ENCODE results near the gene NECTIN2. TPM values are rescaled to one million over a fixed set of nuclear protein-coding genes. Genes with fewer than 3 reads are reported as not detected.
"Not testable (repeated sequence)": the region's sequence is repeated elsewhere in the genome, so short reads cannot be mapped to it uniquely, and the experiment has no call there.

NECTIN2 gene
- polyA plus RNA-seq, 1 donor from 2014 or later: not detected

DNA sequence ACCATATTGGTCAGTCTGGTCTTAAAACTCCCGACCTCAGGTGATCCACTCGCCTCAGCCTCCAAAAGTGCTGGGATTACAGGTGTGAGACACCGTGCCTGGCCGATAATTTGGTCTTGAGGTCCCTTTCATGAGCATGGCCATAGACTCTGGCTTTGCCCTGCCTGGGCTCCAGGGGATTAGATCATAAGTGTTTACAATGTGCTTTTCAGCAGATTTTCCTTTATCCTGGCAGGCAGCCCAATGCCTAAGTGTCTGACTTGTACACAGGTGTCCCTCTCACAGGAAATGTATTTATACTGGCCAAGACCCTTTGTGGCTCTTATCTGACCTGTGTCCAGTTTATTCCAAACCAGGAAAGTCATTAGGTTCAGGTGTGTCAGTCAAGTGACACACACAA, 21.3 kb upstream of the NECTIN2 start:
- peaks cover 5% of the 10 kb centered on the region for H3K27me3 Mint-ChIP-seq
- H3K9me3 Mint-ChIP-seq: no peaks in the 10 kb centered on the region
- H3K4me3 Mint-ChIP-seq: no peak overlapping the region
- H3K27ac Mint-ChIP-seq: no peak overlapping the region
- H3K36me3 Mint-ChIP-seq: no peaks in the 10 kb centered on the region
- no peaks in the 10 kb centered on the region for H3K4me1 Mint-ChIP-seq

DNA sequence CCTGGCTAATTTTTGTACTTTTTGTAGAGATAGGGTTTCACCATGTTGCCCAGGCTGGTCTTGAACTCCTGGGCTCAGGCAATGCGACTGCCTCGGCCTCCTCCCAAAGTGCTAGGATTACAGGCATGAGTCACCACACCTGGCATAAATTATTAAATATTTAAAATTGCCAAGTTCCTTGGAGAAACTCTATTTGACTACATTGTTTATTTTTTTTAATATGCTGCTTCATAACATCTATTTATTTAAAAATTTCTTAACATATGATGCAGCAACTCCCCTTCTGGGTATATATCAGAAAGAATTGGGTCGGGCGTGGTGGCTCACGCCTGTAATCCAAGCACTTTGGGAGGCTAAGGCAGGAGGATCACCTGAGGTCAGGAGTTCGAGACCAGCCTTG, 13.2 kb upstream of the NECTIN2 start:
- H3K4me1 Mint-ChIP-seq, H3K4me3 Mint-ChIP-seq, H3K27ac Mint-ChIP-seq, H3K36me3 Mint-ChIP-seq, H3K9me3 Mint-ChIP-seq, H3K27me3 Mint-ChIP-seq: not testable (repeated sequence)

GRCh38 chr19:44834399-44834798, 11.7 kb upstream of the NECTIN2 start:
- H3K9me3 Mint-ChIP-seq, H3K27ac Mint-ChIP-seq, H3K36me3 Mint-ChIP-seq, H3K4me1 Mint-ChIP-seq, H3K27me3 Mint-ChIP-seq, H3K4me3 Mint-ChIP-seq: not testable (repeated sequence)

GRCh38 chr19:44839276-44839675, 6.8 kb upstream of the NECTIN2 start:
- Mint-ChIP-seq H3K4me3 (no peak overlapping the region), H3K36me3 (no peaks in the 10 kb centered on the region), H3K27ac (no peak overlapping the region), H3K27me3 (peaks cover 6% of the 10 kb centered on the region), H3K4me1 (no peaks in the 10 kb centered on the region), H3K9me3 (no peaks in the 10 kb centered on the region)

DNA sequence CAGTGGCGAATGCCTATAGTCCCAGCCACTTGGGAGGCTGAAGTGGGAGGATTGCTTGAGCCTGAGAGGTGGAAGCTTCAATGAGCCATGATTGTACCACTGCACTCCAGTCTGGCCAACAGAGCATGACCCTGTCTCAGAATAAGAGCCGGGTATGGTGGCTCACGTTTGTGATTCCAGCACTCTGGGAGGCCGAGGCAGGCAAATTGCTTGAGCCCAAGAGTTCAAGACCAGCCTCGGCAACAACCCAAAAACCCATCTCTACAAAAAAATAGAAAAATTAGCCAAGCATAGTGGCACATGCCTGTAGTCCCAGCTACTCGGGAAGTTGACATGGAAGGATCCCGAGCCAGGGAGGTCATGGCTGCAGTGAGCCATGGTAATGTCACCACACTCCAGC, 5.3 kb upstream of the NECTIN2 start:
- H3K27ac Mint-ChIP-seq: no peak overlapping the region
- H3K36me3 Mint-ChIP-seq: no peaks in the 10 kb centered on the region
- no peak overlapping the region for H3K4me3 Mint-ChIP-seq
- peaks cover 8% of the 10 kb centered on the region for H3K27me3 Mint-ChIP-seq
- H3K4me1 Mint-ChIP-seq: peaks cover 7 to 10% (median 8%) of the 10 kb centered on the region in 3 donors
- no peaks in the 10 kb centered on the region for H3K9me3 Mint-ChIP-seq

DNA sequence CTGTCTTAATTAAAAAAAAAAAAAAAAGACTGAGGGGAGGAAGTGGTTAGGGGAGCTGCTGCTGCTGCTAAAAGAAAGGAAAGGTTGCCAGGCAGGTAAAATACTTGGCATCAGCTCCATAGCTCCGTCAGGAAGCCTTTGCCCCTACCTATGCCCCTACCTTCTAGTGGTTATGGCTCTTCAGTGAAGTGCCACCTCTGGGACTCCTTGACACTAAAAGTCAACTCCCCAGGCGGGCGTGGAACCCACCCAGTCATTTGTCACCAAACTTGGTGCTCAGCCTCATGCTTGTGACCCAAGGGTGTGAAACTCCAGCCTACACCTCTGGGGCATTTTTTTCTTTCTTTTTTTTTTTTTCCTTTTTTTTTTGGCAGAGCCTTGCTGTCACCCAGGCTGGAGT, 4.9 kb upstream of the NECTIN2 start:
- no peak overlapping the region for H3K4me3 Mint-ChIP-seq
- no peaks in the 10 kb centered on the region for H3K9me3 Mint-ChIP-seq
- H3K36me3 Mint-ChIP-seq: no peaks in the 10 kb centered on the region
- H3K27ac Mint-ChIP-seq: no peak overlapping the region
- H3K27me3 Mint-ChIP-seq: peaks cover 10% of the 10 kb centered on the region
- H3K4me1 Mint-ChIP-seq: peaks cover 7 to 10% (median 8%) of the 10 kb centered on the region in 3 donors

DNA sequence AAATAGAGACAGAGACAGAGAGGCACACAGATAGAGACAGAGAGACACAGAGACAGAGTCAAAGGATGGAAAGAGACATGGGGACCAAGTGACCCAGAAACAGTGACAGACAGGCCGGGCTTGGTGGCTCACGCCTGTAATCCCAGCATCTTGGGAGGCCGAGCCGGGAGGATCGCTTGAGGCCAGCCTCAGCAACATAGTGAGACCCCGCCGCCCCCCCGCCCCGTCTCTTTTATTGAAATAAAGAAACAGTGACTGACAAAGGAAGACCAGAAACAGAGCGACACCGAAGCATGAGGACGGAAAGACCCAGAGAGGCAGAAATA, 848 bp upstream of the NECTIN2 start:
- H3K27ac Mint-ChIP-seq: peak overlapping the region in 1 of 3 donors; percentile 8
- peaks cover 0 to 2% (median 0%) of the 10 kb centered on the region in 3 donors for H3K9me3 Mint-ChIP-seq
- H3K27me3 Mint-ChIP-seq: peaks cover 35% of the 10 kb centered on the region
- H3K36me3 Mint-ChIP-seq: no peaks in the 10 kb centered on the region
- H3K4me3 Mint-ChIP-seq: peak overlapping the region; percentile 51 to 91 (median 76)
- H3K4me1 Mint-ChIP-seq: peaks cover 10 to 17% (median 14%) of the 10 kb centered on the region in 3 donors

DNA sequence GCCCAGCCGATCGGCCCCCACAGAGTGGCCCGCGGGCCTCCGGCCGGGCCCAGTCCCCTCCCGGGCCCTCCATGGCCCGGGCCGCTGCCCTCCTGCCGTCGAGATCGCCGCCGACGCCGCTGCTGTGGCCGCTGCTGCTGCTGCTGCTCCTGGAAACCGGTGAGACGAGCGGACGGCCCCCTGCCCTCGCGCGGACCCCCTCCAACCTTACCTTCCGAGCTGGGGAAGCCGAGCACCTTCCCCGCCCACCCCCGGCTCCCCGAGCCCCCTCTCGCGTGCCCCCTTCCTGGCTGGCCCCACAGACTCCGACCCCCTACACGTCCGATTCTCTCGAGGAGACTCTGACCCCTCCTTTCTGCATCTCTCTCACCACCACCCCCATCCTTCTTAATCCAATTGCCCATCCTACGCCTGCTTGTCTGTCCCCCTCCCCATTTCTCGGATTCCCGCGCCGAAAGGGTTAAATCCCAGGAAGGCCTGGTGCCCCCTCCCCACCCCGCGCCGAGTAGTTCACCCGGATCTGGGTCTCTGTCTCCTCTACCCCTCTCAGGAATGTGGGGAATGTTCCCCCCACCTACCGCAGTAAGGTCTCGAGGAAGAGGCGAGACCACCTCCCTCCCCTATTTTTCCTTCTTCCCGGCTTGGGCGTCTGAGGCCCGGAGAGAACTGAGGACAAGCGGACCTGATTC, 502 bp downstream of the NECTIN2 start:
- H3K9me3 Mint-ChIP-seq: peaks cover 0 to 2% (median 0%) of the 10 kb centered on the region in 3 donors
- peaks cover 35% of the 10 kb centered on the region for H3K27me3 Mint-ChIP-seq
- H3K36me3 Mint-ChIP-seq: no peaks in the 10 kb centered on the region
- no peak overlapping the region for H3K27ac Mint-ChIP-seq
- peaks cover 10 to 17% (median 14%) of the 10 kb centered on the region in 3 donors for H3K4me1 Mint-ChIP-seq
- H3K4me3 Mint-ChIP-seq: peak overlapping the region; percentile 12 to 92 (median 76)

DNA sequence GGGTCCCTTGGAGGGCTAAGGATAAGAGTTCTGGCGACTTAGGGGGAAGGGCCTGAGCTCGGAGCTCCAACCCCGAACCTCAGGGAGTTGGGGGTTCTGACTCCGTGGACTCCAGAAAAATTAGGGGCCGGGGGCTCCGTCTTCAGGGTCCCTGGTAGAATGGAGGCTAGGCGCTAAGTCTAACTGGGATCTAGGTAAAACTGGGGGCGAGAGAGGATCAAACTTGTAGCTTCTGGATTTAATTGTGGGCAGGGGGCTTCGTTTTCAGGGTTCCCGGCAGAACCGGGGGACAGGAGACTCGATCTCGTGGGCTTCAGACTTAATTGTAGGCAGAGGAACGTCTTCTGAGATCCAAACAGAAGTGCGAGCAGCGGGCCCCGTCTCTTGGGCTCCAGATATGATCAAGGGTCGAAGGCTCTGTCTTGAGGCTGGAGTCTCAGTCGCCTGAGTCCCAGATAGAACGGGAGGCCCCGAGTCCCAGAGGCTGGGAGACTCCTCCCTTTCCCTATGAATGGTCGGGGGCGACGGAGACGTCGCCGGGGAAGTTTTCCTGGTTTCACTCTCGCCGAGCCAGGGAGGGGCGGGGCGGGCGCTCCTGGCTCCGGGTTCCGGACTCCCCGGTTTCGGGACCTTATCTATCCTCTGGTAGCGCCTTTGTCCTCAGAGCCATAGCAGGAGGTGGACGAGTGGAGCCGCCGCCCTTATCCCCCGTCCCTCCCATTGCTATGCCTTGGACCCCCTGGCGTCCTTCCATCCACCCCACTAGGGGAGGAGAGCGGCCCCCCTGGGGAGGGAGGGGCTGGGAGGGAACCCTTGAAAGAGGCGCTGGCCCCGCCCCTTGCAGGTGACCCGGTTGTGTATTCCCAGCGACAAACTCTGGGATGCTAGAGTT, 1.3 kb downstream of the NECTIN2 start:
- H3K36me3 Mint-ChIP-seq: no peaks in the 10 kb centered on the region
- peaks cover 0 to 2% (median 0%) of the 10 kb centered on the region in 3 donors for H3K9me3 Mint-ChIP-seq
- peak overlapping the region in 1 of 3 donors; percentile 3 for H3K27ac Mint-ChIP-seq
- peak overlapping the region; percentile 12 to 92 (median 76) for H3K4me3 Mint-ChIP-seq
- H3K4me1 Mint-ChIP-seq: peaks cover 10 to 17% (median 14%) of the 10 kb centered on the region in 3 donors
- H3K27me3 Mint-ChIP-seq: peaks cover 37% of the 10 kb centered on the region

- H3K36me3 Mint-ChIP-seq: no peaks in the 10 kb centered on the region
- H3K4me1 Mint-ChIP-seq: peaks cover 10 to 17% (median 14%) of the 10 kb centered on the region in 3 donors
- H3K9me3 Mint-ChIP-seq: peaks cover 0 to 2% (median 0%) of the 10 kb centered on the region in 3 donors
- H3K27me3 Mint-ChIP-seq: peaks cover 37% of the 10 kb centered on the region
- H3K4me3 Mint-ChIP-seq: peak overlapping the region in 1 of 4 donors; percentile 16
- H3K27ac Mint-ChIP-seq: no peak overlapping the region
These were observed 2.1 kb downstream of the NECTIN2 start for GRCh38 chr19:44848036-44848811.

DNA sequence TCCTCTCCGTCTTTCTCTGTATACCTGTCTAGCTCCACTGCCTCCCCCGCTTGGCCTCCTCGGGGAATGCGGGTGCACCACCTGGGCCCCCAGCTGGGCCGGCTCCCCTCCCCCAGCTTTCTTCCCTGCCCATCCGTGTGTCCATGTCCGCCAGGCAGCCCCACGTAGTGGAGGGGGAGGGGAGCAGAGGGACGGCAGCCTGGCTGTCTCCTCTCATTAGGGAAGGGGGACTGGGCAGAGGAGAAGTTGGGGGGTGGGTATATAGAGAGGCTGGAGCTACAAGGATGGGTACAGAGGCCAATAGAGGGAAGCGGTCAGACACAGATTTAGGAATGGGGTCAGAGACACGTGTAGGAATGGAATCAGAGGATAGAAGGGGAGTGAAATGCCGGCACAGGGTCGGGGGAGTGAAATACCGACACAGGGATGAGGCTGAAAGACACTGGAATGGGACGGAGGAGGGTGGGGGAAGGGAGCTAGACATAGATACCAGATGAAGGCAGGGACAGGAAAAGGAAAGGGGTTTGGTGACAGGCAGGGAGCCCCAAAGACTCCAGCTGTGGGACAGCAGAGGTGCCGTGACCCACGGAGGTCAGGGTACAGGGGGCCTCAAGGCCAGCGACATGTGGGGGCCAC, 2.8 kb downstream of the NECTIN2 start:
- H3K27me3 Mint-ChIP-seq: peaks cover 41% of the 10 kb centered on the region
- no peak overlapping the region for H3K27ac Mint-ChIP-seq
- H3K36me3 Mint-ChIP-seq: no peaks in the 10 kb centered on the region
- H3K4me3 Mint-ChIP-seq: no peak overlapping the region
- H3K9me3 Mint-ChIP-seq: peaks cover 0 to 2% (median 0%) of the 10 kb centered on the region in 3 donors
- peaks cover 10 to 17% (median 14%) of the 10 kb centered on the region in 3 donors for H3K4me1 Mint-ChIP-seq

GRCh38 chr19:44850641-44851109, 4.6 kb downstream of the NECTIN2 start:
- Mint-ChIP-seq H3K9me3 (peaks cover 0 to 2% (median 0%) of the 10 kb centered on the region in 3 donors), H3K4me1 (peaks cover 4 to 8% (median 6%) of the 10 kb centered on the region in 3 donors), H3K36me3 (no peaks in the 10 kb centered on the region), H3K27me3 (peaks cover 36% of the 10 kb centered on the region), H3K27ac (no peak overlapping the region), H3K4me3 (no peak overlapping the region)

DNA sequence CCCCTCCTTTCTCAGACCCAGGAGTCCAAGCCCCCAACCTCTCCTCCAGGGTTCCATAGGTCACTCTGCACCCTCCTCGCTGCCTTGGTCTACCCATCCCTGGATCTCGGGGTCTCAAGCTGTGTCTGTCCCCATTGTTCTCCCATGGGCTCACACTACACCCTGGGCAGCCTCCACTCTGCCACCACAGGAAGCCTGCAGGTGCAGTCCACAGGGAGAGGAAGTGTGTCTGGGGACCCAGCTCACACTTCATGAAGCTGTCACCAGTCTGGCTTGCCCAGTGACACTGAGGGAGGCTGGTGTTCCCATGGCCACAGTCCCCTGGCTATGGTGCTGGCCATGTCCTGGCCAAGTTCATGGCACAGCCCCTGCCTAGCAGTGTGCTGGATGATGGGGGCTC, 5.3 kb downstream of the NECTIN2 start:
- Mint-ChIP-seq H3K36me3 (no peaks in the 10 kb centered on the region), H3K4me3 (peak overlapping the region in 1 of 4 donors; percentile 78), H3K9me3 (peaks cover 0 to 4% (median 0%) of the 10 kb centered on the region in 3 donors), H3K27ac (peak overlapping the region in 1 of 3 donors; percentile 53), H3K27me3 (peaks cover 35% of the 10 kb centered on the region), H3K4me1 (peaks cover 3 to 6% (median 6%) of the 10 kb centered on the region in 3 donors)

- Mint-ChIP-seq H3K9me3 (peaks cover 0 to 2% (median 0%) of the 10 kb centered on the region in 3 donors), H3K36me3 (no peaks in the 10 kb centered on the region), H3K4me1 (no peaks in the 10 kb centered on the region), H3K27ac (no peak overlapping the region), H3K27me3 (peaks cover 18% of the 10 kb centered on the region), H3K4me3 (no peak overlapping the region)
These were observed 9.5 kb downstream of the NECTIN2 start for GRCh38 chr19:44855606-44856005.

Data from IgD-negative memory B cell (primary cell).